Prostate gland (tissue), 2 donors: Measurements from ENCODE around the gene DMD. TPM values are rescaled to one million over a fixed set of nuclear protein-coding genes. Genes with fewer than 3 reads are reported as not detected.

Experiments used
- DNase-seq: peaks from one replicate; pipeline ENCODE4 v3.0.0-alpha.2; 2019; ENCODE audit warnings: low spot score
- H3K27ac ChIP-seq, 2 donors: fragments of 200-600 bp; sonication (generic); 2 replicates each; pipeline ENCODE4 v1.5.1; 2017 to 2019
- H3K27me3 ChIP-seq: fragments of 200-600 bp; sonication (generic); replicated peaks from 2 replicates; pipeline ENCODE4 v1.5.1; 2019; ENCODE audit not compliant: insufficient read depth
- H3K36me3 ChIP-seq, 2 donors: fragments of 200-600 bp; sonication (generic); 1 replicate in 1 of 2; 2 replicates in 1 of 2; pipeline versions ENCODE4 v1.5.1 to v1.8.1; 2017 to 2019
- H3K4me1 ChIP-seq: fragments of 200-600 bp; sonication (generic); replicated peaks from 2 replicates; pipeline ENCODE4 v1.5.1; 2019
- H3K4me3 ChIP-seq, 2 donors: fragments of 200-600 bp; sonication (generic); 2 replicates each; pipeline ENCODE4 v1.5.1; 2017 to 2019
- H3K9me3 ChIP-seq: fragments of 200-600 bp; sonication (generic); 2 replicates; pipeline ENCODE4 v1.5.1; 2017
- CTCF ChIP-seq, 4 experiments: fragments of 200-600 bp in 2 of 4; fragments of 450-650 bp in 2 of 4; sonication (generic) in 2 of 4; IDR thresholded peaks; 1 replicate in 3 of 4; 2 replicates in 1 of 4; pipeline ENCODE4 v1.5.1; 2016 to 2019; ENCODE audit warnings: antibody characterized with exemption in 4 of 4, mild to moderate bottlenecking in 2 of 4, moderate library complexity in 2 of 4
- POLR2A ChIP-seq: fragments of 450-650 bp; IDR thresholded peaks from one replicate; pipeline ENCODE4 v1.6.1; 2016; ENCODE audit warnings: antibody characterized with exemption, mild to moderate bottlenecking
- POLR2AphosphoS5 ChIP-seq: sonication (generic); formaldehyde crosslinking; IDR thresholded peaks from one replicate; pipeline ENCODE4 v1.6.1; 2017; ENCODE audit warnings: antibody characterized with exemption
- WGBS: methylation state at CpG from one replicate; pipeline ENCODE4 v1.1.5; 2018; 5-methylcytosine and 5-hydroxymethylcytosine counted together
- intact Hi-C: fragments of 100-400 bp; cut with DNase I; formaldehyde crosslinking; loops from one replicate; pipeline ENCODE4 v1.14.2; 2022
- total RNA-seq, 2 donors: library from RNA; depleted of rRNA; stranded (reverse); fragments of >200 nt; gene quantifications; one replicate each; pipeline ENCODE4 v1.1.0, GENCODE V29; 2016

DMD gene
- total RNA-seq, 2 donors from 2014 or later = 17.6 to 34.8 TPM

- 75% methylated on average over 2 of the region's 4 CpGs for WGBS
Observed at GRCh38 chrX:31445542-31445941, 1765.8 kb downstream of the DMD start.

DNA sequence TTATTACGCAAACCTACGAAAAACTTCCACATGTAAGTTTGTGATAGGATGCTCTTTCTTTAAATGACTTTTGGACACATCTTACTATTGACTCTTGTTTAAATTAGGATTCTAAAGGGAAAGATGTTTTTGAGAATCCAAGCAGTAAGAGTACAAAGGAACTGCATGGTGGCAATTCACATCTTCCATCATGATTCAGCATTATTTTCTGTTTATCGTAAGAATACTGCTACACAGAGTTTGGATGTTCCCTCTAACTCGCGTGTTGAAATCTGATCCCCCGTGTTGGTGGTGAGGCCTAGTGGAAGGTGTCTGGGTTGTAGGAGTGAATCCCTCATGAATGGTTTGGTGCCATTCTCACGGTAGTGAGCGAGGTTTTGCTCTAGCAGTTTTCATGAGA is 1767.7 kb downstream of the DMD start:
- intact Hi-C loops = no loop called here
- no peaks in the 10 kb centered on the region for H3K9me3 ChIP-seq

More at GRCh38 chrX:31445542-31445941, 1765.8 kb downstream of the DMD start:
- intact Hi-C loops = no loop called here
- no peaks in the 10 kb centered on the region for H3K27me3 ChIP-seq
- no peaks in the 10 kb centered on the region for H3K9me3 ChIP-seq
- no peaks in the 10 kb centered on the region for H3K36me3 ChIP-seq
- H3K27ac ChIP-seq = no peak overlapping the region
- no peak overlapping the region for H3K4me3 ChIP-seq
- no peaks in the 10 kb centered on the region for H3K4me1 ChIP-seq
- DNase-seq = no peak
- TF ChIP-seq POLR2AphosphoS5 (no peak), POLR2A (no peak), CTCF (IDR thresholded peaks at IDR 0.05) (no peak)

DNA sequence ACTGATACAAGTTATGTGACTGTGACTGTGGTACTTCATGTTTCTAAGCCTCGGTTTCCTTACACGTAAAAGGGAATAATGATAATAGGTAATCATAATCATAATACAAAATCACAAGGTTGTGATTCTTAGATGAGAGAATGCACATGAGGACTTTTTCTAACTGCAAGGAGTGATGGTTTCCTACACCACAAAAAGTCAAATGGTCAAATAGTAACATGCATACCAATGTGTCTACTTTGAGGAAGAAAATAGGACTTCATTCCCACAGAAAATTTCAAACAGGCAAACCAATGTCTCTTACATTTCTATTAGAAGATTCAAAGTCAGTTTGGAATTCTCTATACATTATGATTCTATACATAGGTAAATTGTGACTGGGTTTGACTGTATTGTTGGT is 1770.8 kb downstream of the DMD start:
- H3K27ac ChIP-seq = no peak overlapping the region
- 97% methylated on average over 2 of the region's 2 CpGs for WGBS
- no peak for DNase-seq
- intact Hi-C loops = no loop called here
- no peaks in the 10 kb centered on the region for H3K4me1 ChIP-seq
- H3K4me3 ChIP-seq = no peak overlapping the region
- no peak for TF ChIP-seq POLR2AphosphoS5
- TF ChIP-seq CTCF (IDR thresholded peaks at IDR 0.05) = no peak
- no peaks in the 10 kb centered on the region for H3K27me3 ChIP-seq
- H3K36me3 ChIP-seq = no peaks in the 10 kb centered on the region
- no peaks in the 10 kb centered on the region for H3K9me3 ChIP-seq

More for the DNA sequence above, 1767.7 kb downstream of the DMD start:
- H3K27me3 ChIP-seq = no peaks in the 10 kb centered on the region
- H3K4me3 ChIP-seq = no peak overlapping the region
- 93% methylated on average over 8 of the region's 8 CpGs for WGBS
- H3K27ac ChIP-seq = no peak overlapping the region
- H3K4me1 ChIP-seq = no peaks in the 10 kb centered on the region
- TF ChIP-seq POLR2A (no peak), CTCF (IDR thresholded peaks at IDR 0.05) (no peak), POLR2AphosphoS5 (no peak)
- no peaks in the 10 kb centered on the region for H3K36me3 ChIP-seq
- no peak for DNase-seq

DNA sequence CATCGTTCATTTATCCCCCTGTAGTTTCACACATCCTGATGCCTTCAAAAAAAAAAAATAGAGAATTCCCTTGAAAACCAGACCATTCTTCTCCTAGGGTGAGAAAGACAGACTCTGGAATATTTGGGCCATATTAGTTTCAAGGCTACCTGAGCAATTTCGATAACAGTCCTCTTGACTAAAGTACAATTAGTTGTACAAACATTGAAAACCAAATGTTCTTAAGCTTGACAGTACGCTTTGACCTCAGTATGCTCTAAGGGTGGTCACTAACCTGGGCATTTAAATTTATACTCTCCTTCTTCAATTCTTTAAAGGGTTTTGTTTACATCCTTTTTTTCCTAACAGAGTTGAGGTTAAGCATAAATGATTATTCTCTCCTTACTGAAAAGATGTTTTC is 1774.9 kb downstream of the DMD start:
- intact Hi-C loops = no loop called here
- WGBS = 85% methylated on average over 3 of the region's 3 CpGs
- H3K36me3 ChIP-seq = no peaks in the 10 kb centered on the region
- no peaks in the 10 kb centered on the region for H3K4me1 ChIP-seq
- H3K9me3 ChIP-seq = no peaks in the 10 kb centered on the region
- H3K4me3 ChIP-seq = no peak overlapping the region
- no peaks in the 10 kb centered on the region for H3K27me3 ChIP-seq
- H3K27ac ChIP-seq = no peak overlapping the region
- no peak for TF ChIP-seq POLR2AphosphoS5
- no peak for TF ChIP-seq POLR2A
- TF ChIP-seq CTCF (IDR thresholded peaks at IDR 0.05) = no peak
- DNase-seq = no peak

GRCh38 chrX:31435592-31435991 is 1775.8 kb downstream of the DMD start:
- intact Hi-C loops = no loop called here
- no peak for DNase-seq
- H3K4me3 ChIP-seq = no peak overlapping the region
- no peaks in the 10 kb centered on the region for H3K27me3 ChIP-seq
- no peak for TF ChIP-seq CTCF (IDR thresholded peaks at IDR 0.05)
- no peak for TF ChIP-seq POLR2AphosphoS5
- no peak for TF ChIP-seq POLR2A
- H3K27ac ChIP-seq = no peak overlapping the region
- no peaks in the 10 kb centered on the region for H3K9me3 ChIP-seq
- WGBS = 89% methylated on average over 7 of the region's 7 CpGs
- no peaks in the 10 kb centered on the region for H3K4me1 ChIP-seq
- H3K36me3 ChIP-seq = no peaks in the 10 kb centered on the region
